Esophagus muscularis mucosa (tissue), 3 donors: ENCODE measurements around the gene RCVRN.

ENCODE experiments used
- POLR2A ChIP-seq: fragments of 450-650 bp; IDR thresholded peaks from one replicate; pipeline ENCODE4 v1.6.1; 2017; ENCODE audit warnings: antibody characterized with exemption, moderate library complexity, mild to moderate bottlenecking, low read depth
- POLR2AphosphoS5 ChIP-seq, 2 donors: sonication (generic); formaldehyde crosslinking; IDR thresholded peaks; one replicate each; pipeline ENCODE4 v1.6.1; 2017; ENCODE audit warnings: antibody characterized with exemption in 2 of 2
- TF ChIP-seq, protein P1 (sequence below), 3 experiments: fragments of 200-600 bp in 2 of 3; fragments of 450-650 bp in 1 of 3; sonication (generic) in 2 of 3; IDR thresholded peaks; one replicate each; pipeline ENCODE4 v1.5.1; 2017 to 2019; ENCODE audit warnings: antibody characterized with exemption in 3 of 3, mild to moderate bottlenecking in 2 of 3, moderate library complexity in 1 of 3

DNA sequence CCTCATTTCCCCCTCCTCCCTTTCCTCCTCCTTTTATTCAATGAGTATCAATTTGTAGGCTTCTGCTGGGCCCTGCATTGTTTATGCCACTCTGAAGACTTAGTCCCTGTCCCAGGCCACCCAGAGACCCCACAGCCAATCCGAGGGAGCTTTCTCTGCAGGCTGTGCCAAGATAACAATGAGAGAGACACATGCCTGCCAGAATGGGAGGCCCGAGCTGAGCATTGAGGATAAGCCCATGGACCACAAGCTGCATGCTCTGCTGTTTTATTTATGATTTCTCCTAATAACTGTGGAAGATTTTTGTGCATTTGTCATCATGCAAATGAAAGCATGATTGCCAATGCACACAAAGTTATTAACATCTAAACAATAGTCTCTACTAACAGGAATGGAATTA lies 3.0 kb downstream of the RCVRN start:
- TF ChIP-seq, protein P1, sequence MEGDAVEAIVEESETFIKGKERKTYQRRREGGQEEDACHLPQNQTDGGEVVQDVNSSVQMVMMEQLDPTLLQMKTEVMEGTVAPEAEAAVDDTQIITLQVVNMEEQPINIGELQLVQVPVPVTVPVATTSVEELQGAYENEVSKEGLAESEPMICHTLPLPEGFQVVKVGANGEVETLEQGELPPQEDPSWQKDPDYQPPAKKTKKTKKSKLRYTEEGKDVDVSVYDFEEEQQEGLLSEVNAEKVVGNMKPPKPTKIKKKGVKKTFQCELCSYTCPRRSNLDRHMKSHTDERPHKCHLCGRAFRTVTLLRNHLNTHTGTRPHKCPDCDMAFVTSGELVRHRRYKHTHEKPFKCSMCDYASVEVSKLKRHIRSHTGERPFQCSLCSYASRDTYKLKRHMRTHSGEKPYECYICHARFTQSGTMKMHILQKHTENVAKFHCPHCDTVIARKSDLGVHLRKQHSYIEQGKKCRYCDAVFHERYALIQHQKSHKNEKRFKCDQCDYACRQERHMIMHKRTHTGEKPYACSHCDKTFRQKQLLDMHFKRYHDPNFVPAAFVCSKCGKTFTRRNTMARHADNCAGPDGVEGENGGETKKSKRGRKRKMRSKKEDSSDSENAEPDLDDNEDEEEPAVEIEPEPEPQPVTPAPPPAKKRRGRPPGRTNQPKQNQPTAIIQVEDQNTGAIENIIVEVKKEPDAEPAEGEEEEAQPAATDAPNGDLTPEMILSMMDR (IDR thresholded peaks at IDR 0.05): no peak
- TF ChIP-seq POLR2A (no peak), POLR2AphosphoS5 (IDR thresholded peaks at IDR 0.05) (no peak)
